KOPT-K1 (cell line): Measurements from ENCODE around the gene MMP25.

Source experiments
- H3K27ac ChIP-seq: fragments of 200-600 bp; sonication (generic); 2 replicates; pipeline ENCODE4 v1.5.1; 2016; ENCODE audit warnings: antibody characterized with exemption, mild to moderate bottlenecking, low read depth, low read length; ENCODE audit not compliant: poor library complexity, severe bottlenecking
- H3K36me3 ChIP-seq: fragments of 200-600 bp; sonication (generic); 2 replicates; pipeline ENCODE4 v1.5.1; 2017; ENCODE audit warnings: antibody characterized with exemption, mild to moderate bottlenecking, low read length, moderate library complexity; ENCODE audit not compliant: insufficient read depth
- H3K9me3 ChIP-seq: fragments of 200-600 bp; sonication (generic); 2 replicates; pipeline ENCODE4 v1.5.1; 2017; ENCODE audit warnings: antibody characterized with exemption, low read length, mild to moderate bottlenecking; ENCODE audit not compliant: insufficient read depth, poor library complexity, severe bottlenecking

MMP25 gene

DNA sequence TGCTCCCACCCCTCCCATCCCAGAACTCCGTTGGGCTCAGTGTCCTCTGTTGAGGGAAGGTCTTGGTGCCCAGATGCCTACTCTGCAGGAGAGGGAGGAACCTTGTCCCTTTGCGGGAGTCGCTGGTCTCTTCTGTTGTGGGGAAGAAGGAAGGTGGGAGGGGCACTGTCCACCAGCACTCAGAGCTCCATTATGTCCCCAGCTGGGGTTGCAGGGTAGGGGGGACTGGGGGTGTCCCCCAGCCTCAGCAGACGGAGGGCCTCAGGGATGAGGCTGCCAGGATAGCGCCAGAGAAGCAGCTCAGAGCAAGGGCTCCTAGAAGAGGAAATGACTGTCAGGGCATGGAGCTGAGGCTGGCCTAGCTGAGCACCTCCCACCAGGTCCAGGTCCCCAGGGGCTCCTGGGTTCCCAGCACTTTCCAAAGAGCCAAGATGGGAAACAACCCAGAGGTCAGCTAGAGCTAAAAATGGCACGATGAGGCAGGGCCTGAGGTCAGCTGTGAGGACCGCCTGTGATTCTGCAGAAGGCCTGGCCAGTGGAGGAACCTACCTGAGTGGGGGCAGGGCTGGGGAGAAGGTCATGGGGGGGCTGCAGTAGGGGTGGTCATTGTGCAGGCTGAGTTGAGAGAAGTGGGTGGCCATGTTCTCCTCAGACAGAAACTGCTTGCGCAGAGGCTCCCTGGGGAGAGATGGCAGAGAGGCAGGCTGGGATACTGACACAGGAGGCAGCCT is 23.5 kb upstream of the MMP25 start:
- Histone ChIP-seq H3K9me3 (no peaks in the 10 kb centered on the region), H3K27ac (no peak overlapping the region), H3K36me3 (peaks cover 24% of the 10 kb centered on the region)

DNA sequence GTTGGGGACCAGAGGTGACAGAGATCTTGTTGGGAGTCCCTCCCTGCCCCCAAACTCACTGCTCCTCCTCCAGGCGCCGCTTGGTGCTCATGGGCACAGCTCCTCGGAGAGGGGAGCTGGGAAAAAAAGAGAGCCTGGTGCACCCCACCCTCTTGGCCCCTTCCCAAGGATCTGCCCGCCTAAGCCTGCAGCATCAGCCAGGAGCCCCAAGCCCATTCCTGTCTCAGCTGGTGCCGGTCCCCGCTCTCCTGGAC is 23.0 kb upstream of the MMP25 start:
- Histone ChIP-seq H3K9me3 (no peaks in the 10 kb centered on the region), H3K27ac (peak overlapping the region; percentile 90), H3K36me3 (peaks cover 24% of the 10 kb centered on the region)

GRCh38 chr16:3023669-3024478 is 22.5 kb upstream of the MMP25 start, which contains the start of the genes HCFC1R1 and THOC6:
HCFC1R1 (minus strand) TSS chr16:3023942; CDS start chr16:3023941, 1 bp downstream.
THOC6 (plus strand) TSS chr16:3024035; CDS start chr16:3024327, 292 bp downstream.
- Histone ChIP-seq H3K9me3 (no peaks in the 10 kb centered on the region), H3K36me3 (peaks cover 24% of the 10 kb centered on the region), H3K27ac (peak within 1 kb of the TSS; percentile 90)

DNA sequence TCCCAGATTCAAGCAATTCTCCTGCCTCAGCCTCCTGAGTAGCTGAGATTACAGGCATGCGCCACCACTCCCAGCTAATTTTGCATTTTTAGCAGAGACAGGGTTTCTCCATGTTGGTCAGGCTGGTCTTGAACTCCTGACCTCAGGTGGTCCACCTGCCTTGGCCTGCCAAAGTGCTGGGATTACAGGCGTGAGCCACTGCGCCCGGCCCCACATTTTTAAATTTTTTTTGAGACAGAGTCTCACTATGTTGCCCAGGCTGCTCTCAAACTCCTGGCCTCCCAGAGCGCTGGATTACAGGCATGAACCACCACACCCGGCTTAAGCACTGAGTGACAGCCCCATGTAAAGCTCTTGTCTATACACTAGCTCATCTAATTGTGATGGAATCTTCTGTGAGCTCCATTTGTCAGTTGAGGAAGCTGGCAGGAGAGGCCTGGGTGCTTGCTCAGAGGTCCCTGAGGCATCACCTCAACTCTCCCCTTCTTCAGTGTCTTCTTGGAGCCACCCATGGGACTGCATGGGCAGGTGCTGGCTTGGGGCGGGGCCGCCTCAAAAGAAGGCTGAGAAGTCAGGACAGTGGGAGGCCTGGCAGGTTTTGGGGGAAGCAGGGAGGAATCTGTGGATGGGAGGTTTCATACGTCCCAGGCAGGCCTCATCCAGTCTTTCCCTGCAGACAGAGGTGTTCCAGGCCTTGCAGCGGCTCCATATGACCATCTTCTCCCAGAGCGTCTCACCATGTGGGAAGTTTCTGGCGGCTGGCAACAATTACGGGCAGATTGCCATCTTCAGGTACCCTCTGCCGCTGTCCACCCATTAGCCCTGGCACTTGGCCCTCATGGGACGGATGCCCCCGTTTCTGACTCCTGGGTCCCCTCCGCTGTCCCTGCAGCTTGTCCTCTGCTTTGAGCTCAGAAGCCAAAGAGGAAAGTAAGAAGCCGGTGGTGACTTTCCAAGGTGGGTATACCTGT is 21.0 kb upstream of the MMP25 start:
- H3K27ac ChIP-seq, result no peak overlapping the region
- H3K9me3 ChIP-seq, result no peaks in the 10 kb centered on the region

GRCh38 chr16:3026003-3026378 is 20.4 kb upstream of the MMP25 start:
- Histone ChIP-seq H3K9me3 (no peaks in the 10 kb centered on the region), H3K36me3 (peaks cover 24% of the 10 kb centered on the region), H3K27ac (no peak overlapping the region)

More for the DNA sequence above, 21.0 kb upstream of the MMP25 start:
- peaks cover 24% of the 10 kb centered on the region for H3K36me3 ChIP-seq

GRCh38 chr16:3026609-3027488 is 19.5 kb upstream of the MMP25 start:
- H3K36me3 ChIP-seq, result peaks cover 24% of the 10 kb centered on the region
- H3K27ac ChIP-seq, result no peak overlapping the region
- no peaks in the 10 kb centered on the region for H3K9me3 ChIP-seq

DNA sequence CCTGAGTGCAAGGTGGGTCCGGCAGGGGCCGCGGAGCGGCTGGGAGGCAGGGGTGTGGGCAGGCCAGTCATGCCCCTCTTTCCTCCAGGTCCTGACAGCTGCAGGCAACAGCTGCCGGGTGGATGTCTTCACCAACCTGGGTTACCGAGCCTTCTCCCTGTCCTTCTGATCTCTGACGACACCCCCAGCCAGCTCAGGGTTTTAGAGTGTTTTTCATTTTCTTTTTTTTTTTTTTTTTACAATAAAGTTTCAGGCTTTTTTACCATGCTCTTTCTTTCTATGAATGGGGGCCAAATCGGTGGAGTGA is 18.9 kb upstream of the MMP25 start:
- H3K9me3 ChIP-seq, result no peaks in the 10 kb centered on the region
- peaks cover 24% of the 10 kb centered on the region for H3K36me3 ChIP-seq
- H3K27ac ChIP-seq, result no peak overlapping the region

DNA sequence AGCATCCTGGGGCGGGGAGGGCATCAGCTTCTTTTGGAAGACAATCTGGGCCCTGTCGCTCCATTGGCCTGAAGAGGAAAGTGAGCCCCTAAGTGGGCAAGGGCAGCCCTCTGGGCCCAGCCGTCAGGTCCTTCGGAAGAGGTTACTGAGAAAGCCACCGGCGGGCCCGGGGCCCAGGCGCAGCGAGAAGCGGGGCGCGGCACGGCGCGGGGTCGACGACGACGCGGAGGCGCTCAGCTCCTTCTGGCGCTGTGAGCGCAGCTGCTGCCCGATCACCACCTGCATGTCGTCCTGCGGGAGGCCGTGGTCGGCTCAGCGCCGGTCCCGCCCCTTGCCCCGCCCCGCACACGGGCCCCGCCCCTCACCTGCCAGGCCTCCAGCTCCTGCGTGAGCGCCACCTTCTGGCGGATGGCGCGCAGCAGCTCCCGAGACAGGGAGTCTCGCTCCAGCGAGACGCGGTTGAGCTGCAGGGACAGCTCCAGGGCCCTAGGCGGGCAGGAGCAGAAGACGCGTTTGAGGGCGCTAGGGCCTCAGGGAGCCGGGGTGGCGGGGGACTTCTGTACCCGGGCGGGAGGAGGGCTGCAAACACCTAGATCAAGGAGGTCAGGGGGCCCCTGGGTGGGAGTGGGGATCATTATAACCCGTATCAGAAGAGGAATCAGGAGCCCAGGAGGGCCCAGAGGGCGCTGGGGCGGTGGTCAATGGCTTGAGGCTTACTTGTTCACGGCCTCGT is 18.2 kb upstream of the MMP25 start:
- Histone ChIP-seq H3K9me3 (no peaks in the 10 kb centered on the region), H3K27ac (no peak overlapping the region), H3K36me3 (peaks cover 24% of the 10 kb centered on the region)

DNA sequence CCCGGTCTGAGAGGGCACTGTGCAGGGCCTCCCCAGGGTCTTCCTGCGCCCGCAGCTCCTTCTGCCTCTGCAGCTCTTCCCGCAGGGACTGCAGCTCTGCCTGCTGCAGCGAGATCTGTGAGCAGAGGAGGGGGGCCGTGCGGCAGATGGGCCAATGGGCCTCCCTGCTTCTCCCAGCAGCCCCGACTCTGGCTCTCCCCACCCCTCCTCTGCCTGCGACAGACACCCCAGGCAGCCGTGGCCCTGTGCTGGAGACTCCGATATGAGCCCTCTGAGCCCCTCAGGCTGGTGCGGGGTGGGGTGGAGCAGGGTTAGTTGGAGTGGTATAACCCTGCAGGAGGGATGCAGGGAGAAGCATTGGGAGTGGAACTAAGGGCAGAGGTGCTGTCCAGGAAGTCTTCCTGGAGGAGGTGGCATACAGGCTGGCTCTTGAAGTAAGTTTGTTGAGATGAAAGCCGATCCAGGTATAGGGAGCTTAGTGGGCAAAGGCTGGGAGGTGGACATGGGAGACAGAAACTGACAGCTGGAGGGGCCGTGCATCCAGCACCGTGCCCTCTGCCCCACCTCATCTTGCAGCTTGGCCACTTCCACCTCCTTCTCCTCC is 17.5 kb upstream of the MMP25 start:
- Histone ChIP-seq H3K27ac (no peak overlapping the region), H3K36me3 (peaks cover 24% of the 10 kb centered on the region), H3K9me3 (no peaks in the 10 kb centered on the region)

GRCh38 chr16:3029491-3030221 is 16.7 kb upstream of the MMP25 start:
- no peaks in the 10 kb centered on the region for H3K9me3 ChIP-seq
- peaks cover 24% of the 10 kb centered on the region for H3K36me3 ChIP-seq
- H3K27ac ChIP-seq, result no peak overlapping the region

DNA sequence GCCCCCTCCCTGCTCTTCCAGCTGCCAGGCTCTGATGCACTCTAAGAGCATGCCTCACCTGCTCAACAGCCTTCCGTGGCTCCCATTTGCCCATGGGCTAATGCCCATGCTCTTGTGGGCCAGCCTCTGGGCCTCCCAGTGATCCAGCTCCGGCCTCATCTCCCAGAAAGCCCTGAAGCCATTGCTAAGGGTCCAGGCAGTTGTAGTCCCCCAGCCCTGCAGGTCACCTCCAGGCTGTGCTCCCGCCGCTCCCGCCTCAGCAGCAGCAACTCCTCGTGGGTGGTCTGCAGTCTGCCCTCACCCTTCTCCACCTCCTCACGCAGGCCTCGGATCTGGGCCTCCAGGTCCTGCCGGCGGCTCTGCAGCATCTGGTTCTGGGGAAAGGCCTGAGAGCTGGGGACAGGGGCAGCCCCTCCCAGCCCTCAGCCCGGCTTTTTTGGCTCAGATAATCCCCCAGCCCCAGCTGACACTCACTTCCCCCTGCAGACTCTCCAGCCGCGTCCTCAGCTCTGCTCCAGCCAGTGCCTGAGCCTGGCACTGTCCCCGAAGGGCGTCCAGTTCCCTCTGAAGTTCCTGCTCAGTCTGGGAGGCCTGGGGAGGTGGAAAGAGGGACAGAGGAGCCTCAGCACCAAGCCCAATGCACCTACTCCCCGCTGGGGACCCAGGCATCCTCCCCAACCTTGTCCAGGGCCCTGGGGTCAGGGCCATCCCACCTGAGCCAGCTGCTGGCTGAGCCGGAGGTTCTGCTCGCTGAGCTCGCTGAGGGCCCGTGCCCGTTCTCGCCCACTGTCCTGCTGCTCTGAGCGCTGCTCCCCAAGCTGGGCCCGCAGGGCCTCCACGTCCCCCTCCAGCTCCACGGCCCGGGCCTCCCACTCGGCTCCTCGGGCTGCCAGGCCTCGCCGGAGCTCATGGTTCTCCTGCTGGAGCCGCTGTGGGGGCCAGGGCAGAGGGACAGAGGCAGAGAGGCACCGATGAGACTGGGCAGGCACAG is 15.8 kb upstream of the MMP25 start:
- peaks cover 20% of the 10 kb centered on the region for H3K36me3 ChIP-seq
- H3K27ac ChIP-seq, result no peak overlapping the region
- no peaks in the 10 kb centered on the region for H3K9me3 ChIP-seq

DNA sequence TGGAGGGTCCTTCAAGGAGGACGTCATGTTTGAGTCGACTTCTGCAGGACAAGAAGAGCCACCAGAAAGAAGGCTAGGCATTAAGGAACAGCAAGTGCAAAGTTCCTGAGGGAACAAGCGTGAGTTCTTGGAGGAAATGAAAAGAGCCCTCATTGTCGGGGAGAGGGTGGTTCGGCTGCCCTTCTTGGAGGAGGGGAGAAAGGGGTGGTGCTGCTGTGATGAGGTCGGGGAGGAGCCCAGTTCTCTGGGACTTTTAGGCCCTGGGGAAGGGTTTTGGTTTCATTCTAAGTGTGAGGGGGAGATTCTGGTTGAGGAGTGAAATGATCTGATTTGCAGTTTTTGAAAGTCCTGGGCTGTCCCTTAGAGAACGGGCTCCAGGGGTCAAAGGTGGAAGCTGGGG is 13.7 kb upstream of the MMP25 start:
- no peaks in the 10 kb centered on the region for H3K9me3 ChIP-seq

More for the DNA sequence above, 13.7 kb upstream of the MMP25 start:
- Histone ChIP-seq H3K27ac (no peak overlapping the region), H3K36me3 (no peaks in the 10 kb centered on the region)
